ENCODE data around the gene TRIO.

Gene TRIO

GRCh38 chr5:14269395-14269794 is 126.3 kb downstream of the TRIO start:
- Mint-ChIP-seq H3K27ac (no peak overlapping the region), H3K27me3 (peaks cover 15% of the 10 kb centered on the region), H3K4me3 (no peak overlapping the region), H3K4me1 (peaks cover 11% of the 10 kb centered on the region), H3K36me3 (ENCODE audit: low read depth) (no peaks in the 10 kb centered on the region), H3K9me3 (no peaks in the 10 kb centered on the region)
- ATAC-seq, result no peak
- DNase-seq, result no peak

- H3K4me1 Mint-ChIP-seq, result peaks cover 5% of the 10 kb centered on the region
- no peak overlapping the region for H3K27ac Mint-ChIP-seq
- ATAC-seq, result no peak
- no peak for DNase-seq
- no peaks in the 10 kb centered on the region for H3K36me3 Mint-ChIP-seq (ENCODE audit: low read depth)
- no peaks in the 10 kb centered on the region for H3K9me3 Mint-ChIP-seq
- no peak overlapping the region for H3K4me3 Mint-ChIP-seq
- H3K27me3 Mint-ChIP-seq, result peaks cover 10% of the 10 kb centered on the region
Measured at GRCh38 chr5:14270209-14270702, 127.1 kb downstream of the TRIO start.

- H3K27ac Mint-ChIP-seq, result no peak overlapping the region
- peaks cover 5% of the 10 kb centered on the region for H3K4me1 Mint-ChIP-seq
- no peak for ATAC-seq
- no peak overlapping the region for H3K4me3 Mint-ChIP-seq
- no peaks in the 10 kb centered on the region for H3K9me3 Mint-ChIP-seq
- peaks cover 5% of the 10 kb centered on the region for H3K27me3 Mint-ChIP-seq
- no peak for DNase-seq
- no peaks in the 10 kb centered on the region for H3K36me3 Mint-ChIP-seq (ENCODE audit: low read depth)
Measured at GRCh38 chr5:14272548-14273205, 129.5 kb downstream of the TRIO start.

- Mint-ChIP-seq H3K9me3 (no peaks in the 10 kb centered on the region), H3K4me3 (no peak overlapping the region), H3K27me3 (peaks cover 9% of the 10 kb centered on the region), H3K36me3 (ENCODE audit: low read depth) (no peaks in the 10 kb centered on the region), H3K4me1 (peaks cover 2% of the 10 kb centered on the region), H3K27ac (no peak overlapping the region)
- ATAC-seq (no peak), DNase-seq (no peak)
Measured at GRCh38 chr5:14273207-14273767, 130.1 kb downstream of the TRIO start.

- no peak for ATAC-seq
- Mint-ChIP-seq H3K27me3 (peaks cover 9% of the 10 kb centered on the region), H3K4me3 (no peak overlapping the region), H3K9me3 (no peaks in the 10 kb centered on the region), H3K27ac (no peak overlapping the region), H3K36me3 (ENCODE audit: low read depth) (no peaks in the 10 kb centered on the region), H3K4me1 (peaks cover 2% of the 10 kb centered on the region)
- DNase-seq, result no peak
Measured at GRCh38 chr5:14276380-14276779, 133.2 kb downstream of the TRIO start.

GRCh38 chr5:14277385-14278320 is 134.5 kb downstream of the TRIO start:
- Mint-ChIP-seq H3K27ac (no peak overlapping the region), H3K27me3 (peaks cover 6% of the 10 kb centered on the region), H3K36me3 (ENCODE audit: low read depth) (no peaks in the 10 kb centered on the region), H3K9me3 (no peaks in the 10 kb centered on the region), H3K4me1 (peaks cover 2% of the 10 kb centered on the region), H3K4me3 (no peak overlapping the region)
- DNase-seq (no peak), ATAC-seq (no peak)

- ATAC-seq (no peak), DNase-seq (no peak)
- Mint-ChIP-seq H3K4me3 (no peak overlapping the region), H3K4me1 (peaks cover 2% of the 10 kb centered on the region), H3K27ac (no peak overlapping the region), H3K9me3 (no peaks in the 10 kb centered on the region), H3K27me3 (peaks cover 6% of the 10 kb centered on the region), H3K36me3 (ENCODE audit: low read depth) (no peaks in the 10 kb centered on the region)
Measured at GRCh38 chr5:14280294-14280854, 137.2 kb downstream of the TRIO start.

- Mint-ChIP-seq H3K4me3 (no peak overlapping the region), H3K36me3 (ENCODE audit: low read depth) (no peaks in the 10 kb centered on the region), H3K9me3 (no peaks in the 10 kb centered on the region), H3K27me3 (peaks cover 4% of the 10 kb centered on the region), H3K27ac (no peak overlapping the region), H3K4me1 (peaks cover 7% of the 10 kb centered on the region)
- peak; percentile 79 for ATAC-seq
- no peak for DNase-seq
Measured at GRCh38 chr5:14281746-14282181, 138.6 kb downstream of the TRIO start.

- no peak overlapping the region for H3K4me3 Mint-ChIP-seq
Measured at GRCh38 chr5:14283139-14283538, 140.0 kb downstream of the TRIO start.

GRCh38 chr5:14284392-14285148 is 141.4 kb downstream of the TRIO start:
- Mint-ChIP-seq H3K36me3 (ENCODE audit: low read depth) (no peaks in the 10 kb centered on the region), H3K4me3 (no peak overlapping the region), H3K27me3 (no peaks in the 10 kb centered on the region), H3K4me1 (peaks cover 5% of the 10 kb centered on the region), H3K27ac (no peak overlapping the region), H3K9me3 (no peaks in the 10 kb centered on the region)
- ATAC-seq, result no peak
- DNase-seq, result no peak

More at GRCh38 chr5:14283139-14283538, 140.0 kb downstream of the TRIO start:
- DNase-seq (no peak), ATAC-seq (no peak)
- peaks cover 5% of the 10 kb centered on the region for H3K4me1 Mint-ChIP-seq
- H3K36me3 Mint-ChIP-seq (ENCODE audit: low read depth), result no peaks in the 10 kb centered on the region
- H3K27me3 Mint-ChIP-seq, result peaks cover 1% of the 10 kb centered on the region
- no peak overlapping the region for H3K27ac Mint-ChIP-seq
- H3K9me3 Mint-ChIP-seq, result no peaks in the 10 kb centered on the region

- ATAC-seq, result no peak
- Mint-ChIP-seq H3K36me3 (ENCODE audit: low read depth) (no peaks in the 10 kb centered on the region), H3K4me1 (peaks cover 5% of the 10 kb centered on the region), H3K27ac (no peak overlapping the region), H3K9me3 (no peaks in the 10 kb centered on the region), H3K4me3 (no peak overlapping the region), H3K27me3 (no peaks in the 10 kb centered on the region)
- DNase-seq, result no peak
Measured at GRCh38 chr5:14286007-14286406, 142.9 kb downstream of the TRIO start.

- ATAC-seq (no peak), DNase-seq (no peak)
- H3K27me3 Mint-ChIP-seq, result no peaks in the 10 kb centered on the region
- H3K36me3 Mint-ChIP-seq (ENCODE audit: low read depth), result no peaks in the 10 kb centered on the region
- H3K9me3 Mint-ChIP-seq, result no peaks in the 10 kb centered on the region
- no peak overlapping the region for H3K27ac Mint-ChIP-seq
- H3K4me3 Mint-ChIP-seq, result no peak overlapping the region
- H3K4me1 Mint-ChIP-seq, result peaks cover 5% of the 10 kb centered on the region
Measured at GRCh38 chr5:14286574-14287421, 143.7 kb downstream of the TRIO start.
